A549 (cell line): ENCODE results near the gene CNST. TPM values are rescaled to one million over a fixed set of nuclear protein-coding genes. Genes with fewer than 3 reads are reported as not detected.

ENCODE experiments used
- ATAC-seq, 2 experiments: fragments of 200-7000 bp in 1 of 2; fragments of >200 bp in 1 of 2; cut with Nextera tagmentation in 1 of 2; cut with Tn5 transposase in 1 of 2; 3 replicates each; pipeline versions ENCODE4 v1.8.0 to v1.9.1; 2018 to 2020; ENCODE audit warnings: mild to moderate bottlenecking in 1 of 2, moderate library complexity in 1 of 2
- CTCF ChIA-PET: fragments of 300-600 bp; sonication (Branson Sonifier 250); formaldehyde crosslinking; extraction: SDS; loops from one replicate; lab custom pipeline; 2021; ENCODE audit warnings: antibody characterized with exemption, inconsistent platforms; lab: Yijun Ruan, JAX
- POLR2A ChIA-PET: fragments of 350-600 bp; formaldehyde crosslinking; extraction: SDS; loops from one replicate; lab custom pipeline; 2021; ENCODE audit warnings: antibody characterized with exemption, inconsistent platforms; lab: Yijun Ruan, JAX
- DNase-seq, 2 experiments: peaks; one replicate each; pipeline versions ENCODE4 v3.0.0 to v3.0.0-alpha.2; 2011 to 2016; ENCODE audit warnings: low read depth in 1 of 2, low spot score in 1 of 2
- FAIRE-seq: peaks from 2 replicates; lab custom pipeline; 2011; peaks lifted over from hg19 to GRCh38; lab: Jason Lieb, UNC
- H3K27ac ChIP-seq, 2 experiments: fragments of >200 bp; sonication (Bioruptor Twin); formaldehyde crosslinking; 3 replicates each; pipeline ENCODE4 v1.5.1; 2016 to 2017
- H3K4me1 ChIP-seq: fragments of >200 bp; sonication (Bioruptor Twin); formaldehyde crosslinking; 3 replicates; pipeline ENCODE4 v1.6.1; 2016
- H3K4me2 ChIP-seq: fragments of >200 bp; sonication (Bioruptor Twin); formaldehyde crosslinking; 3 replicates; pipeline ENCODE4 v1.6.1; 2016
- H3K4me3 ChIP-seq: fragments of >200 bp; sonication (Bioruptor Twin); formaldehyde crosslinking; 3 replicates; pipeline ENCODE4 v1.5.1; 2016
- H3K9me3 ChIP-seq: fragments of >200 bp; sonication (Bioruptor Twin); formaldehyde crosslinking; 3 replicates; pipeline ENCODE4 v1.6.1; 2016
- BCL3 ChIP-seq: fragments of >200 bp; sonication (Bioruptor Twin); formaldehyde crosslinking; IDR thresholded peaks from 3 replicates; pipeline ENCODE4 v1.6.1; 2016
- CBX8 ChIP-seq: fragments of 200-600 bp; sonication (generic); IDR thresholded peaks from 2 replicates; pipeline ENCODE4 v1.6.1; 2016
- CEBPB ChIP-seq, 2 experiments: fragments of >200 bp in 1 of 2; sonication (Bioruptor Twin) in 1 of 2; formaldehyde crosslinking in 1 of 2; IDR thresholded peaks; 2 replicates each; pipeline ENCODE4 v1.6.1; 2012 to 2016
- EHF ChIP-seq: fragments of 250-450 bp; sonication (Bioruptor Pico); IDR thresholded peaks from 2 replicates; pipeline ENCODE4 v1.5.0; 2020; ENCODE audit warnings: mild to moderate bottlenecking
- EHMT2 ChIP-seq: fragments of 200-600 bp; sonication (generic); IDR thresholded peaks from 2 replicates; pipeline ENCODE4 v1.6.1; 2016; ENCODE audit warnings: antibody characterized with exemption, low read depth, mild to moderate bottlenecking, moderate library complexity
- ELK1 ChIP-seq: fragments of 150-350 bp; IDR thresholded peaks from 2 replicates; pipeline ENCODE4 v1.6.1; 2014; ENCODE audit warnings: low read depth, mild to moderate bottlenecking, low read length
- EP300 ChIP-seq, 2 experiments: fragments of >200 bp; sonication (Bioruptor Twin); formaldehyde crosslinking; IDR thresholded peaks; 2 replicates in 1 of 2; 3 replicates in 1 of 2; pipeline ENCODE4 v1.6.1; 2016 to 2017
- FOSB ChIP-seq: fragments of 250-450 bp; sonication (Bioruptor Pico); IDR thresholded peaks from 2 replicates; pipeline ENCODE4 v1.5.0; 2020; ENCODE audit warnings: mild to moderate bottlenecking, moderate library complexity
- FOSL2 ChIP-seq, 2 experiments: fragments of 450-650 bp in 1 of 2; fragments of >200 bp in 1 of 2; sonication (Bioruptor Twin) in 1 of 2; formaldehyde crosslinking; IDR thresholded peaks; 2 replicates each; pipeline versions ENCODE4 v1.5.0 to v1.6.1; 2016 to 2020; ENCODE audit warnings: mild to moderate bottlenecking in 1 of 2, moderate library complexity in 1 of 2
- HEYL ChIP-seq: fragments of 250-450 bp; sonication (Bioruptor Pico); IDR thresholded peaks from 2 replicates; pipeline ENCODE4 v1.8.0; 2021; ENCODE audit warnings: mild to moderate bottlenecking, moderate library complexity
- HMGXB4 ChIP-seq: fragments of 250-450 bp; sonication (Bioruptor Pico); IDR thresholded peaks from 2 replicates; pipeline ENCODE4 v1.5.0; 2021; ENCODE audit warnings: mild to moderate bottlenecking, moderate library complexity, borderline replicate concordance
- HOXB5 ChIP-seq: fragments of 250-450 bp; sonication (Bioruptor Pico); IDR thresholded peaks from 2 replicates; pipeline ENCODE4 v1.5.0; 2020; ENCODE audit warnings: mild to moderate bottlenecking, moderate library complexity
- JUN ChIP-seq, 2 experiments: fragments of >200 bp; sonication (Bioruptor Twin); formaldehyde crosslinking; IDR thresholded peaks; 2 replicates in 1 of 2; 3 replicates in 1 of 2; pipeline ENCODE4 v1.6.1; 2016 to 2017
- MYC ChIP-seq: IDR thresholded peaks from 2 replicates; pipeline ENCODE4 v1.6.1; 2012; ENCODE audit warnings: mild to moderate bottlenecking, inconsistent platforms, low read length, improper control_type of control experiment, borderline replicate concordance
- PBX3 ChIP-seq: IDR thresholded peaks from 2 replicates; pipeline ENCODE4 v1.6.1; 2012
- POLR2A ChIP-seq: IDR thresholded peaks from 2 replicates; pipeline ENCODE4 v1.6.1; 2012; ENCODE audit warnings: mild to moderate bottlenecking, low read length
- RAD21 ChIP-seq, 2 experiments: fragments of >200 bp in 1 of 2; sonication (Bioruptor Twin) in 1 of 2; formaldehyde crosslinking in 1 of 2; IDR thresholded peaks in 1 of 2; conservative IDR thresholded peaks in 1 of 2; 2 replicates in 1 of 2; 3 replicates in 1 of 2; pipeline ENCODE4 v1.6.1; 2012 to 2018; ENCODE audit warnings: inconsistent platforms in 1 of 2
- USF2 ChIP-seq: fragments of 450-650 bp; IDR thresholded peaks from 2 replicates; pipeline ENCODE4 v1.6.1; 2014; ENCODE audit warnings: antibody characterized with exemption
- ZSCAN20 ChIP-seq: fragments of 250-450 bp; sonication (Bioruptor Pico); IDR thresholded peaks from 2 replicates; pipeline ENCODE4 v1.8.0; 2022; ENCODE audit warnings: mild to moderate bottlenecking, moderate library complexity
- WGBS: methylation state at CpG from one replicate; pipeline ENCODE4 v1.1.6; 2017; ENCODE audit errors: missing lambda C conversion rate; 5-methylcytosine and 5-hydroxymethylcytosine counted together
- polyA plus RNA-seq, 4 experiments: library from polyadenylated mRNA; depleted of rRNA in 3 of 4; stranded (reverse); fragments of >200 nt; fragmentation: RNase III in 1 of 4; extraction: RNeasy Plus Mini Kit Qiagen cat#74134 plus additional on column Dnase treatment in 1 of 4; gene quantifications; 2 replicates in 3 of 4; 3 replicates in 1 of 4; pipeline ENCODE4 v1.2.3, GENCODE V29; 2011 to 2017

The CNST gene
- polyA plus RNA-seq, 2 of the 4 experiments (the other 2 are of a cell fraction), result 7.9 to 23.0 TPM

- no peak for ATAC-seq
- peaks cover 18% of the 10 kb centered on the region for H3K4me1 ChIP-seq
- ChIA-PET POLR2A (no interaction called here), CTCF (no interaction called here)
- TF ChIP-seq HMGXB4 (CRISPR knock-in tag) (no peak), CBX8 (no peak), FOSL2 (IDR thresholded peaks at IDR 0.05) (no peak), FOSL2 (CRISPR knock-in tag; IDR thresholded peaks at IDR 0.05) (no peak), BCL3 (no peak), POLR2A (no peak), JUN (IDR thresholded peaks at IDR 0.05) (no peak), EHMT2 (no peak), MYC (no peak), HEYL (no peak), EHF (CRISPR knock-in tag) (no peak), USF2 (no peak)
- FAIRE-seq, result no peak
- no peak overlapping the region for H3K4me2 ChIP-seq
- no peak overlapping the region for H3K4me3 ChIP-seq
- no peak overlapping the region for H3K27ac ChIP-seq
- 93% methylated on average over 3 of the region's 3 CpGs for WGBS
- no peaks in the 10 kb centered on the region for H3K9me3 ChIP-seq
- no peak for DNase-seq
These were observed 13.6 kb downstream of the CNST start for GRCh38 chr1:246579818-246580217.

- Histone ChIP-seq H3K9me3 (no peaks in the 10 kb centered on the region), H3K4me2 (no peak overlapping the region), H3K4me3 (no peak overlapping the region), H3K4me1 (peaks cover 18% of the 10 kb centered on the region), H3K27ac (no peak overlapping the region)
- ATAC-seq (no peak), FAIRE-seq (no peak), DNase-seq (no peak)
- no peak for TF ChIP-seq RAD21 (conservative IDR thresholded peaks at IDR 0.05 in 1 of 2, IDR thresholded peaks at IDR 0.05 in 1 of 2)
- no peak for TF ChIP-seq ELK1
- no peak for TF ChIP-seq CEBPB (IDR thresholded peaks at IDR 0.05)
- no peak for TF ChIP-seq EHMT2
- ChIA-PET POLR2A (no interaction called here), CTCF (no interaction called here)
- 95% methylated on average over 15 of the region's 15 CpGs for WGBS
These were observed 14.5 kb downstream of the CNST start for GRCh38 chr1:246580497-246581370.

- Histone ChIP-seq H3K9me3 (no peaks in the 10 kb centered on the region), H3K27ac (peak overlapping the region in 1 of 2 experiments; percentile 10; a peak in 1 of 6 replicates), H3K4me3 (no peak overlapping the region), H3K4me1 (peaks cover 21% of the 10 kb centered on the region), H3K4me2 (peak overlapping the region; percentile 53)
- CTCF ChIA-PET, result no interaction called here
- no peak for FAIRE-seq
- TF ChIP-seq CEBPB (IDR thresholded peaks at IDR 0.05) (no peak), ZSCAN20 (CRISPR knock-in tag) (no peak), USF2 (no peak), FOSB (CRISPR knock-in tag) (no peak), HOXB5 (no peak), EP300 (IDR thresholded peaks at IDR 0.05) (no peak), PBX3 (no peak)
- DNase-seq, result no peak
- 82% methylated on average over 17 of the region's 17 CpGs for WGBS
- POLR2A ChIA-PET, result no interaction called here
- peak in 1 of 2 experiments; percentile 54; a peak in 3 of 6 replicates for ATAC-seq
These were observed 16.2 kb downstream of the CNST start for GRCh38 chr1:246582301-246583055.
